Central memory CD8-positive, alpha-beta T cell (primary cell): Measurements from ENCODE around the gene ENPP7.
"Not testable (repeated sequence)": the region's sequence is repeated elsewhere in the genome, so short reads cannot be mapped to it uniquely, and the experiment has no call there.

ENCODE experiments used
- ATAC-seq: fragments of 150-1000 bp; cut with Tn5 transposase; replicated peaks from 2 replicates; pipeline ENCODE4 v1.10.0; 2022; ENCODE audit warnings: mild to moderate bottlenecking, moderate FRiP score, moderate number of reproducible peaks; ENCODE audit not compliant: poor library complexity, severe bottlenecking; ENCODE audit errors: extremely low read depth
- DNase-seq, 2 donors: peaks; one replicate each; pipeline ENCODE4 v3.0.0; 2021; ENCODE audit warnings: low spot score in 2 of 2
- H3K27ac Mint-ChIP-seq: one replicate; pipeline ENCODE4 v1.8.0; 2022; ENCODE audit warnings: low read depth, mild to moderate bottlenecking, moderate library complexity, mixed read lengths
- H3K27me3 Mint-ChIP-seq: one replicate; pipeline ENCODE4 v1.8.0; 2022; ENCODE audit warnings: mixed read lengths
- H3K36me3 Mint-ChIP-seq: one replicate; pipeline ENCODE4 v1.8.0; 2022; ENCODE audit warnings: mild to moderate bottlenecking, moderate library complexity, mixed read lengths; ENCODE audit not compliant: insufficient read depth
- H3K4me1 Mint-ChIP-seq: one replicate; pipeline ENCODE4 v1.8.0; 2022; ENCODE audit warnings: mixed read lengths
- H3K4me3 Mint-ChIP-seq: one replicate; pipeline ENCODE4 v1.8.0; 2022; ENCODE audit warnings: mild to moderate bottlenecking, moderate library complexity, mixed read lengths
- H3K9me3 Mint-ChIP-seq: one replicate; pipeline ENCODE4 v1.8.0; 2022; ENCODE audit warnings: mixed read lengths

ENPP7 gene

GRCh38 chr17:79749958-79750357 lies 19.2 kb downstream of the ENPP7 start:
- H3K4me1 Mint-ChIP-seq, result peaks cover 5% of the 10 kb centered on the region
- no peak for ATAC-seq
- no peak overlapping the region for H3K4me3 Mint-ChIP-seq
- no peaks in the 10 kb centered on the region for H3K36me3 Mint-ChIP-seq
- H3K27ac Mint-ChIP-seq, result no peak overlapping the region
- peaks cover 53% of the 10 kb centered on the region for H3K27me3 Mint-ChIP-seq
- no peak for DNase-seq
- H3K9me3 Mint-ChIP-seq, result no peaks in the 10 kb centered on the region

DNA sequence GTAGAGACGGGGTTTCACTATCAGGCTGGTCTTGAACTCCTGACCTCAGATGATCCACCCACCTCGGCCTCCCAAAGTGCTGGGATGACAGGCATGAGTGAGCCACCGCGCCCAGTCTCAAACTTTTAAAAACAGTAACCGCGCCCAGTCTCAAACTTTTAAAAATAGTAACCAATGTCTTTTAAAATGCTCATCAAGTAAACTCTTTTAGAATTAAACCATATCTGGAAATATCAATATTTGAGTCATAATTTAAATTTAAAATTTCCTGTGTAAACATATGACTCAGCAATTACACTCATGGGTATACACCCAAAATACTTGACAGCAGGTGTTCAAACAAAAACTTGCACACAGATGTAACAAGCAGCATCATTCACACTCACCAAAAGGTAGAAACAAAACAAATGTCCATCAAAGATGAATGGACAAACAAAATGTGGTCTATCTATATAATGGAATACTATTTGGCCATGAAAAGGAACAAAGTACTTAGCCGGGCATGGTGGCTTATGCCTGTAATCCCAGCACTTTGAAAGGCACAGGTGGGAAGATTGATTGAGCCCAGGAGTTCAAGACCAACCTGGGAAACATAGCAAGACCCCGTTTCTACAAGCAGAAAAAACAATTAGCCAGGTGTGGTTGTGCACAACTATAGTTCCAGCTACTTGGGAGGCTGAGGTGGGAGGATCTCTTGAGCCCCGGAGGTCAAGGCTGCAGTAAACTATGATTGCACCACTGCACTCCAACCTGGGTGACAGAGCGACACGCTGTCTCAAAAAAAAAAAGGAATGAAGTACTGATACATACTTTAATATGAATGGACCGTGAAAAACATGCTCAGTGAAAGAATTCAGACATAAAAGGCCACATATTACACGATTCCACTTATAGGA lies 20.2 kb downstream of the ENPP7 start:
- Mint-ChIP-seq H3K4me3 (no peak overlapping the region), H3K27ac (no peak overlapping the region), H3K9me3 (no peaks in the 10 kb centered on the region), H3K4me1 (peaks cover 5% of the 10 kb centered on the region), H3K27me3 (peaks cover 53% of the 10 kb centered on the region), H3K36me3 (no peaks in the 10 kb centered on the region)
- ATAC-seq, result no peak
- no peak for DNase-seq

GRCh38 chr17:79752175-79752574 lies 21.4 kb downstream of the ENPP7 start:
- Mint-ChIP-seq H3K27me3 (peaks cover 51% of the 10 kb centered on the region), H3K9me3 (no peaks in the 10 kb centered on the region), H3K4me3 (no peak overlapping the region), H3K36me3 (no peaks in the 10 kb centered on the region), H3K4me1 (peaks cover 5% of the 10 kb centered on the region), H3K27ac (no peak overlapping the region)
- ATAC-seq (no peak), DNase-seq (no peak)

GRCh38 chr17:79754370-79754769 lies 23.6 kb downstream of the ENPP7 start:
- H3K27ac Mint-ChIP-seq, result no peak overlapping the region
- no peak for ATAC-seq
- H3K4me3 Mint-ChIP-seq, result no peak overlapping the region

DNA sequence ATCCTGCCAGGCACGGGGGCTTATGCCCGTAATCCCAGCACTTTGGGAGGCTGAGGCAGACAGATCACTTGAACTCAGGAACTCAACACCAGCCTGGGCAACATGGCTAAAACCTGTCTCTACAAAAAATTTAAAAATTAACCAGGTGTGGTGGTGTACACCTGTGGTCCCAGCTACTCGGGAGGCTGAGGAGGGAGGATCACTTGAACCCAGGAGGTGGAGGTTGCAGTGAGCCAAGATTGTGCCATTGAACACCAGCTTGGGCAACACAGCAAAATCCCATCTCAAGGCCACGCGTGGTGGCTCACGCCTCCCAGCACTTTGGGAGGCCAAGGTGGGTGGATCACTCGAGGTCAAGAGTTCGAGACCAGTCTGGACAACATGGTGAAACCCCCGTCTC lies 24.2 kb downstream of the ENPP7 start:
- DNase-seq, ATAC-seq, H3K36me3 Mint-ChIP-seq, H3K4me1 Mint-ChIP-seq, H3K4me3 Mint-ChIP-seq, H3K9me3 Mint-ChIP-seq, H3K27ac Mint-ChIP-seq: not testable (repeated sequence)
- peaks cover 39% of the 10 kb centered on the region for H3K27me3 Mint-ChIP-seq

More at GRCh38 chr17:79754370-79754769, 23.6 kb downstream of the ENPP7 start:
- no peak for DNase-seq
- H3K36me3 Mint-ChIP-seq, result no peaks in the 10 kb centered on the region
- no peaks in the 10 kb centered on the region for H3K9me3 Mint-ChIP-seq
- no peaks in the 10 kb centered on the region for H3K4me1 Mint-ChIP-seq
- peaks cover 44% of the 10 kb centered on the region for H3K27me3 Mint-ChIP-seq

DNA sequence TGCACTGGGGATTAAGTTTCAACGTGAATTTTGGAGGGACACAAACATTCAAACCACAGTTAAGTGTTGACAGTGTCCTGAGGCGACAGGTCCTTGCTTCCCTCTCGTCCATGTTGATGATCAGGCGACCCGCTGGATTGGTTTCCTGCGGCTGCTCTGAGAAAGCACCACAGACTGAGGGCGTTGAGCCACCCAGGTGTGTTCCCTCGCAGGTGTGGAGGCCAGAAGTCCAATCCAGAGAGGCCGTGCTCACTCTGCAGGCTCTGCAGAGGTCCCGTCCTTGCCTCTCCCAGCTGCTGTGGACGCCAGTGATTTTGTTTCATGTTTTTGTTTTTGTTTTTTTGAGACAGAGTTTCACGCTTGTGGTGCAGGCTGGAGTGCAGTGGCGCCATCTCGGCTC lies 24.8 kb downstream of the ENPP7 start:
- DNase-seq, result no peak
- Mint-ChIP-seq H3K4me3 (no peak overlapping the region), H3K4me1 (no peaks in the 10 kb centered on the region), H3K27me3 (peaks cover 36% of the 10 kb centered on the region), H3K27ac (no peak overlapping the region), H3K9me3 (no peaks in the 10 kb centered on the region), H3K36me3 (no peaks in the 10 kb centered on the region)
- ATAC-seq, result no peak

DNA sequence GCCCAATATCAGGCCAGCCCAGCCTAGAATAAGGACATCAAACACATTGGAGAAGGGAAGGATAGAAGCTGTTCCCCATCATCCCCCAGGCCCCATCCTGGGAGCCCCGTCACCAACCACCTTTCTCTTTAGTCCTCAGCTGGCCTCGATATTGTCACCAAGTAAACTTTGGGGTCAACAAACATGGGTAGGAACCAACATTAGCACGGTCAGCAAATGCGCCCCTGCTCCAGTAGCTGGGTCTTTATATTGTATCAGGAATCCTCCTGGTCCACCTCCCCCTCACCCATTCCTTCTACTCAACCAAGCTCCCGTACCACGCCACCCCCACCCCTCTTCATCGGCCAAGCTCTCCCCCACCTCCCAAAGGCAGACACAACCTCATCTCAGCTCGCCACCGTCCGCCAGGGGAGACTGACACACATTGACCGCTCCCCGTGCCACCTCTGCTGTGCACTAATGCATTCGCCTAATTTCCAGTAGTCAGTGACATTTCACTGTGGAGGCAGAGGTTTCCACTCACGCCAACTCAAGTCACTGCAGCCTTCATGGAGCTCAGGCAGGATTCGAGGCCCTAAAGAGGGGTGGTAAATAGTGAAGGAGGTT lies 26.5 kb downstream of the ENPP7 start:
- Mint-ChIP-seq H3K4me1 (no peaks in the 10 kb centered on the region), H3K4me3 (no peak overlapping the region)

GRCh38 chr17:79758271-79758670 lies 27.5 kb downstream of the ENPP7 start:
- ATAC-seq (no peak), DNase-seq (no peak)
- Mint-ChIP-seq H3K36me3 (no peaks in the 10 kb centered on the region), H3K9me3 (no peaks in the 10 kb centered on the region), H3K27ac (no peak overlapping the region), H3K4me1 (no peaks in the 10 kb centered on the region), H3K4me3 (no peak overlapping the region), H3K27me3 (peaks cover 20% of the 10 kb centered on the region)

More for the DNA sequence above, 26.5 kb downstream of the ENPP7 start:
- Mint-ChIP-seq H3K27me3 (peaks cover 22% of the 10 kb centered on the region), H3K36me3 (no peaks in the 10 kb centered on the region), H3K27ac (no peak overlapping the region), H3K9me3 (no peaks in the 10 kb centered on the region)
- DNase-seq (no peak), ATAC-seq (no peak)

DNA sequence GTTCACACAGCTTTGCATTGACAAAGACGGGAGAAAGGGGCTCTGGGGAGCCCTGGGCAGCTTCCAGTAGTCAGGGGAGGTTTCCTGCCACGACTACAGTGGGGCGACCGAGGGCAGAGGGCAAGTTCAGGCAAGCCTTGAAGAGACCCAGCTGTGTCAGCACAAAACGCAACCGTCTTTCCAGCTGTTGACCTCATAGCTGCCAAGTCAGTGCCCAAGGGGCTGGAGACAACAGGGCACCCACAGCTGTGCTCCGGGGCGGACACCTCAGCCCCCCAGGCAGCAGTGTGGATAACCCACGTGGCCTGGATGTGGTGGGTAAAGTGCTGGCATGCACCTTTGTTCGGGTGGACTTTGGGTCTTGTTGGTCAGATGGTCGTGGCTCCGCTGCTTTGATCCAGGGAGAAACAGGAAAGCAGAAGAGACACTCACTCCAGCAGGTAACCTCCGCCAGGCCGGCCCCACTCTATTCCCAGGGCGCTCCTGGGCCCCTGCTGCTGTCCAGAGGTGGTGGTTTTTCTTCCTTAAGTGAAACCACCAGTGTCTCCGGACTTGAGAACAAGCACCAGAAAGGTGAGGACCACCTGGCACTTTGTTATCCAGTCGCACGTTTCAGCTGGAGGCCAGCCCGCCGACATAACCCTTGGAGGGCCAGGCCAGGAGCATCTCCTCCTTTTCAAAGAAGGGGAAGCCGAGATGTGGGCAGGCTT lies 29.6 kb downstream of the ENPP7 start:
- ATAC-seq (no peak), DNase-seq (no peak)
- H3K36me3 Mint-ChIP-seq, result no peaks in the 10 kb centered on the region
- no peaks in the 10 kb centered on the region for H3K4me1 Mint-ChIP-seq
- H3K9me3 Mint-ChIP-seq, result no peaks in the 10 kb centered on the region
- no peak overlapping the region for H3K4me3 Mint-ChIP-seq
- H3K27ac Mint-ChIP-seq, result no peak overlapping the region
- peaks cover 16% of the 10 kb centered on the region for H3K27me3 Mint-ChIP-seq

GRCh38 chr17:79761894-79762589 lies 31.3 kb downstream of the ENPP7 start:
- Mint-ChIP-seq H3K36me3 (no peaks in the 10 kb centered on the region), H3K27me3 (peaks cover 13% of the 10 kb centered on the region), H3K4me1 (no peaks in the 10 kb centered on the region), H3K9me3 (no peaks in the 10 kb centered on the region), H3K27ac (no peak overlapping the region), H3K4me3 (no peak overlapping the region)
- ATAC-seq, result no peak
- no peak for DNase-seq

- ATAC-seq, result no peak
These were observed 35.0 kb downstream of the ENPP7 start for GRCh38 chr17:79765708-79766107.

More at GRCh38 chr17:79765708-79766107, 35.0 kb downstream of the ENPP7 start:
- no peak for DNase-seq
- H3K4me1 Mint-ChIP-seq, result no peaks in the 10 kb centered on the region
- H3K4me3 Mint-ChIP-seq, result no peak overlapping the region
- H3K27me3 Mint-ChIP-seq, result peaks cover 41% of the 10 kb centered on the region
- no peaks in the 10 kb centered on the region for H3K36me3 Mint-ChIP-seq
- no peak overlapping the region for H3K27ac Mint-ChIP-seq
- H3K9me3 Mint-ChIP-seq, result peaks cover 5% of the 10 kb centered on the region
